ENCODE measurements around the gene SIK1. TPM values are rescaled to one million over a fixed set of nuclear protein-coding genes. Genes with fewer than 3 reads are reported as not detected.

SIK1 gene
- total RNA-seq, 1 experiment from 2014 or later, result 3.7 TPM

DNA sequence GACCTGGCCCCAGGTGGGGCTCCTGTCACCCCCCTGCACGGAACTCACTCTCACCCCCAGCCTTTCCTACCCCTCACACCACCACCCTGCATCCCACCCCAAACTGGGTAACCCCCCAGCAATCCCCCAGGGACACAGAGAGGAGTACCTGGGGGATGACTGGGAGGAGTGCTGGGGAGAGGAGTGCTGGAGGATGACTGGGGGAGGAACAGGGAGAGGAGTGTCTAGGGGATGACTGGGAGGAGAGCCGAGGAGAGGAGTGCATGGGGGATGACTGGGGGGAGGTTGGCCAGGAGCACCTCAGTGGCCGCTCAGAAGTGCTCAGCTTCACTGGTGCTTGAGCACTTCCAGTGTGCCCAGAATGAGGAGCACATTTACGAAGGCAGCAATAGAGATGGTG is 59.1 kb downstream of the SIK1 start:
- ChIA-PET CTCF (no interaction called here), POLR2A (no interaction called here)
- Mint-ChIP-seq H3K9me3 (no peaks in the 10 kb centered on the region), H3K36me3 (no peaks in the 10 kb centered on the region), H3K27ac (0 out of 2 replicates have a peak overlapping the region, but pooled peaks have one; percentile 49), H3K4me1 (peaks cover 21% of the 10 kb centered on the region), H3K27me3 (ENCODE audit: low read depth) (no peaks in the 10 kb centered on the region), H3K4me3 (no peak overlapping the region)
- no peak for DNase-seq (ENCODE audit: low spot score)
- ATAC-seq, result no peak
- TF ChIP-seq, protein P1, sequence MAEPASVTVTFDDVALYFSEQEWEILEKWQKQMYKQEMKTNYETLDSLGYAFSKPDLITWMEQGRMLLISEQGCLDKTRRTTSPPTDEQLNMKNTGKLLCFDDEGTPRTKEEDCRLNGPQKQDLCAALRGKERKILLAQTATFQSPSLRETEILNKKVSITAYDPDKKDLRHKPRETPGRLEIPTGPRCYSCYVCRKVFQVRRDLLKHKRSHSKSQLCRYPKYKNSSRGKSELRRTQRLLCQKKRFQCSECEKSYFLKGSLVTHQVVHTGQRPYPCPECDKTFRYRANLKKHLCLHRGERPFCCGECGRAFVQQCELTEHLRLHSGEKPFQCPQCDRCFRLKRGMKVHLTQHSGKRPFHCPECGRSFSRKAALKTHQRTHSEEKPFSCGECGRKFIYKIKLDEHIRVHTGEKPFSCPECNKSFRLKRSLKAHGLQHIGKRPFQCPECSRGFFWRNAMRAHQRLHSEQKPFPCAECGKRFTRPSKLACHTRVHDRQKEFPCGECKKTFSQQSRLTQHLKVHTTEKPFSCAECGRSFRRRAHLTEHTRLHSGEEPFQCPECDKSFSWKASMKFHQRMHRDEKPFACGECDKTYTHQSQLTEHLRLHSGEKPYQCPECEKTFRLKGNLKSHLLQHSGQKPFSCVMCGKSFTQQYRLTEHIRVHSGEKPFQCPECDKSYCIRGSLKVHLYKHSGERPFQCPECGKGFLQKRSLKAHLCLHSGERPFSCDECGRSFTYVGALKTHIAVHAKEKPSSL (CRISPR knock-in tag; conservative IDR thresholded peaks at IDR 0.05), result no peak
- TF ChIP-seq ZNF263 (CRISPR knock-in tag; IDR thresholded peaks at IDR 0.05; ENCODE audit: low read depth), result peak; percentile 82

GRCh38 chr21:43367296-43367695 is 59.6 kb downstream of the SIK1 start:
- no peaks in the 10 kb centered on the region for H3K9me3 Mint-ChIP-seq
- H3K4me1 Mint-ChIP-seq, result peaks cover 26% of the 10 kb centered on the region
- CTCF ChIA-PET, result no interaction called here
- no peak overlapping the region for H3K4me3 Mint-ChIP-seq
- H3K27me3 Mint-ChIP-seq (ENCODE audit: low read depth), result no peaks in the 10 kb centered on the region
- DNase-seq (ENCODE audit: low spot score), result no peak
- peak overlapping the region; percentile 37; the same call in 1 of the 2 replicates for H3K27ac Mint-ChIP-seq
- TF ChIP-seq CREM (CRISPR knock-in tag; IDR thresholded peaks at IDR 0.05) (no peak), PREB (CRISPR knock-in tag; IDR thresholded peaks at IDR 0.05; ENCODE audit: borderline replicate concordance) (no peak), ZNF423 (CRISPR knock-in tag; IDR thresholded peaks at IDR 0.05) (no peak), STAT6 (CRISPR knock-in tag; conservative IDR thresholded peaks at IDR 0.05; ENCODE audit: low read depth) (no peak), SMAD3 (CRISPR knock-in tag; IDR thresholded peaks at IDR 0.05; ENCODE audit: borderline replicate concordance) (no peak), ETV6 (CRISPR knock-in tag; IDR thresholded peaks at IDR 0.05) (no peak), FOXP1 (CRISPR knock-in tag; IDR thresholded peaks at IDR 0.05; ENCODE audit: borderline replicate concordance) (no peak), ZBTB21 (CRISPR knock-in tag; IDR thresholded peaks at IDR 0.05; ENCODE audit: borderline replicate concordance) (no peak), ZBTB43 (CRISPR knock-in tag; IDR thresholded peaks at IDR 0.05) (no peak), CBFB (CRISPR knock-in tag; IDR thresholded peaks at IDR 0.05; ENCODE audit: low read depth) (no peak), IRF2 (CRISPR knock-in tag; IDR thresholded peaks at IDR 0.05; ENCODE audit: borderline replicate concordance, low read depth) (no peak), ZNF416 (CRISPR knock-in tag; IDR thresholded peaks at IDR 0.05) (no peak)
- TF ChIP-seq, protein P2, sequence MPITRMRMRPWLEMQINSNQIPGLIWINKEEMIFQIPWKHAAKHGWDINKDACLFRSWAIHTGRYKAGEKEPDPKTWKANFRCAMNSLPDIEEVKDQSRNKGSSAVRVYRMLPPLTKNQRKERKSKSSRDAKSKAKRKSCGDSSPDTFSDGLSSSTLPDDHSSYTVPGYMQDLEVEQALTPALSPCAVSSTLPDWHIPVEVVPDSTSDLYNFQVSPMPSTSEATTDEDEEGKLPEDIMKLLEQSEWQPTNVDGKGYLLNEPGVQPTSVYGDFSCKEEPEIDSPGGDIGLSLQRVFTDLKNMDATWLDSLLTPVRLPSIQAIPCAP (CRISPR knock-in tag; IDR thresholded peaks at IDR 0.05), result no peak
- TF ChIP-seq, protein P3, sequence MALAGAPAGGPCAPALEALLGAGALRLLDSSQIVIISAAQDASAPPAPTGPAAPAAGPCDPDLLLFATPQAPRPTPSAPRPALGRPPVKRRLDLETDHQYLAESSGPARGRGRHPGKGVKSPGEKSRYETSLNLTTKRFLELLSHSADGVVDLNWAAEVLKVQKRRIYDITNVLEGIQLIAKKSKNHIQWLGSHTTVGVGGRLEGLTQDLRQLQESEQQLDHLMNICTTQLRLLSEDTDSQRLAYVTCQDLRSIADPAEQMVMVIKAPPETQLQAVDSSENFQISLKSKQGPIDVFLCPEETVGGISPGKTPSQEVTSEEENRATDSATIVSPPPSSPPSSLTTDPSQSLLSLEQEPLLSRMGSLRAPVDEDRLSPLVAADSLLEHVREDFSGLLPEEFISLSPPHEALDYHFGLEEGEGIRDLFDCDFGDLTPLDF (CRISPR knock-in tag; IDR thresholded peaks at IDR 0.05), result no peak
- TF ChIP-seq, protein P4, sequence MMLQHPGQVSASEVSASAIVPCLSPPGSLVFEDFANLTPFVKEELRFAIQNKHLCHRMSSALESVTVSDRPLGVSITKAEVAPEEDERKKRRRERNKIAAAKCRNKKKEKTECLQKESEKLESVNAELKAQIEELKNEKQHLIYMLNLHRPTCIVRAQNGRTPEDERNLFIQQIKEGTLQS (CRISPR knock-in tag; conservative IDR thresholded peaks at IDR 0.05), result no peak
- ATAC-seq, result no peak
- POLR2A ChIA-PET, result no interaction called here
- H3K36me3 Mint-ChIP-seq, result no peaks in the 10 kb centered on the region

All from WTC11 (cell line).